ENCODE data around the gene RALGAPA2.

RALGAPA2 gene

GRCh38 chr20:20425823-20426654, 286.4 kb downstream of the RALGAPA2 start:
- DNase-seq = no peak

- DNase-seq = no peak
These were observed 289.3 kb downstream of the RALGAPA2 start for GRCh38 chr20:20423117-20423516.

- no peak for DNase-seq
These were observed 294.4 kb downstream of the RALGAPA2 start for GRCh38 chr20:20417876-20418676.

GRCh38 chr20:20415321-20415720, 297.1 kb downstream of the RALGAPA2 start:
- DNase-seq = no peak

GRCh38 chr20:20414640-20415220, 297.7 kb downstream of the RALGAPA2 start:
- no peak for DNase-seq

GRCh38 chr20:20413810-20414281, 298.6 kb downstream of the RALGAPA2 start:
- DNase-seq = no peak

GRCh38 chr20:20412750-20413149, 299.7 kb downstream of the RALGAPA2 start:
- no peak for DNase-seq

GRCh38 chr20:20411836-20412235, 300.6 kb downstream of the RALGAPA2 start:
- no peak for DNase-seq

- DNase-seq = peak; percentile 37
These were observed 301.0 kb downstream of the RALGAPA2 start for GRCh38 chr20:20411402-20411801.

GRCh38 chr20:20410678-20411077, 301.8 kb downstream of the RALGAPA2 start:
- DNase-seq = peak; percentile 92

GRCh38 chr20:20409331-20409730, 303.1 kb downstream of the RALGAPA2 start:
- DNase-seq = no peak

- peak; percentile 69 for DNase-seq
These were observed 304.3 kb downstream of the RALGAPA2 start for GRCh38 chr20:20407891-20408805.

- DNase-seq = no peak
These were observed 306.1 kb downstream of the RALGAPA2 start for GRCh38 chr20:20406306-20406705.

GRCh38 chr20:20405623-20406022, 306.8 kb downstream of the RALGAPA2 start:
- no peak for DNase-seq

GRCh38 chr20:20404633-20405032, 307.8 kb downstream of the RALGAPA2 start:
- DNase-seq = no peak

- no peak for DNase-seq
These were observed 310.5 kb downstream of the RALGAPA2 start for GRCh38 chr20:20401991-20402390.

- no peak for DNase-seq
These were observed 312.6 kb downstream of the RALGAPA2 start for GRCh38 chr20:20399531-20400500.

- no peak for DNase-seq
These were observed 314.3 kb downstream of the RALGAPA2 start for GRCh38 chr20:20398123-20398522.

- no peak for DNase-seq
These were observed 315.6 kb downstream of the RALGAPA2 start for GRCh38 chr20:20396794-20397193.

- peak; percentile 78 for DNase-seq
These were observed 316.4 kb downstream of the RALGAPA2 start for GRCh38 chr20:20395903-20396568.

GRCh38 chr20:20395087-20395486, 317.4 kb downstream of the RALGAPA2 start:
- no peak for DNase-seq
